Adrenal gland (tissue), 5 donors: ENCODE data around the gene MRI1.

Experiments used
- POLR2A ChIP-seq, 2 donors: fragments of 450-650 bp; IDR thresholded peaks; one replicate each; pipeline ENCODE4 v1.6.1; 2017; ENCODE audit warnings: antibody characterized with exemption in 2 of 2, mild to moderate bottlenecking in 2 of 2, moderate library complexity in 1 of 2
- TF ChIP-seq, protein P1 (sequence below), 6 experiments: fragments of 450-650 bp in 4 of 6; fragments of 200-600 bp in 2 of 6; sonication (generic) in 1 of 6; IDR thresholded peaks; 1 replicate in 5 of 6; 2 replicates in 1 of 6; pipeline versions ENCODE4 v1.5.1 to v1.8.0; 2016 to 2021; ENCODE audit warnings: antibody characterized with exemption in 6 of 6, mild to moderate bottlenecking in 2 of 6, moderate library complexity in 1 of 6
- donor health status: DM: no; HTN: no; CAD: no.

DNA sequence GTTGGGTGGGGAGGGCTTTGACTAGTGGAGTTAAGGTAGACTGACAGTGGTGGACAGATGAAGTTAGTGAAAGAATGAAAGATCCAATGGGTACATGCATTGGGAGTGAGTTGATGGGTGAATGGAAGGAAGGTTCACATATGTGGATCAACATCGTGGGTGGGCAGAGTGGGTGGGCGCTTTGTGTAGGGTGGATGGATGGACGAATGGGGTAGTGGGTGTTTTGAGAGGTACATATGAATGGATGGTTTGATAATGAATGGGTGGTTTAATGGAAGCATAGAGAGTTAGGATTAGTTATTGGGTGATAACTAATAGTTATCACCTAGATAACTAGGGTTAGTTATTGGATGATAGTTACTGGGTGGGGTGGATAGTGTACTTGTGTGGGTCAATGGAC is 42.4 kb downstream of the MRI1 start:
- TF ChIP-seq, protein P1, sequence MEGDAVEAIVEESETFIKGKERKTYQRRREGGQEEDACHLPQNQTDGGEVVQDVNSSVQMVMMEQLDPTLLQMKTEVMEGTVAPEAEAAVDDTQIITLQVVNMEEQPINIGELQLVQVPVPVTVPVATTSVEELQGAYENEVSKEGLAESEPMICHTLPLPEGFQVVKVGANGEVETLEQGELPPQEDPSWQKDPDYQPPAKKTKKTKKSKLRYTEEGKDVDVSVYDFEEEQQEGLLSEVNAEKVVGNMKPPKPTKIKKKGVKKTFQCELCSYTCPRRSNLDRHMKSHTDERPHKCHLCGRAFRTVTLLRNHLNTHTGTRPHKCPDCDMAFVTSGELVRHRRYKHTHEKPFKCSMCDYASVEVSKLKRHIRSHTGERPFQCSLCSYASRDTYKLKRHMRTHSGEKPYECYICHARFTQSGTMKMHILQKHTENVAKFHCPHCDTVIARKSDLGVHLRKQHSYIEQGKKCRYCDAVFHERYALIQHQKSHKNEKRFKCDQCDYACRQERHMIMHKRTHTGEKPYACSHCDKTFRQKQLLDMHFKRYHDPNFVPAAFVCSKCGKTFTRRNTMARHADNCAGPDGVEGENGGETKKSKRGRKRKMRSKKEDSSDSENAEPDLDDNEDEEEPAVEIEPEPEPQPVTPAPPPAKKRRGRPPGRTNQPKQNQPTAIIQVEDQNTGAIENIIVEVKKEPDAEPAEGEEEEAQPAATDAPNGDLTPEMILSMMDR (IDR thresholded peaks at IDR 0.05) = no peak
- TF ChIP-seq POLR2A (IDR thresholded peaks at IDR 0.05) = no peak
